Activated CD4-positive, alpha-beta T cell treated with anti-CD3 and anti-CD28 coated beads, Interleukin-2, Interleukin-4, amounts not matched to agents 100 ng/mL and 50 ng/mL, durations not matched to agents 16 hours and 8 hours (primary cell): Measurements from ENCODE around the gene SKIC8.

Source experiments
- DNase-seq: peaks from one replicate; pipeline ENCODE4 v3.0.0-alpha.2; 2020; ENCODE audit warnings: low spot score

The SKIC8 gene

GRCh38 chr15:78291698-78292097 is 7.7 kb downstream of the SKIC8 start:
- no peak for DNase-seq

DNA sequence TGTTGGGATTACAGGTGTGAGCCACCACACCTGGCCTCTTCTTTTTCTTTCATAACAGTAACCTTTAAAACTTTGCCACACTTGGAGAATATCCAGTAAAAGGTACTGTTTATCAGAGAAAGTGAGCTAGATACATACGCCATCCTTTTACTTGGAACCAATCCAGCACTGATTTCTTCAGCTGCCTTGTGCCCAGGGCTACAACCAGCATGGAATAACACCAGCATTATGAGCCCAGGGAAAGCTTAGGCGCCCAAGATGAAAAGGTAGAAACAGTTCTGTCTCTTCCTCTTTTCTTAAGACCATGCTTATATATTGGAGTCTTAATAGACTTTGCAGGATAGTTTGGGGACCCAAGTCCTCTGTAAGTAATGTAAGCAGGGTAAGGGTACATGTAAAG is 8.4 kb downstream of the SKIC8 start:
- no peak for DNase-seq

DNA sequence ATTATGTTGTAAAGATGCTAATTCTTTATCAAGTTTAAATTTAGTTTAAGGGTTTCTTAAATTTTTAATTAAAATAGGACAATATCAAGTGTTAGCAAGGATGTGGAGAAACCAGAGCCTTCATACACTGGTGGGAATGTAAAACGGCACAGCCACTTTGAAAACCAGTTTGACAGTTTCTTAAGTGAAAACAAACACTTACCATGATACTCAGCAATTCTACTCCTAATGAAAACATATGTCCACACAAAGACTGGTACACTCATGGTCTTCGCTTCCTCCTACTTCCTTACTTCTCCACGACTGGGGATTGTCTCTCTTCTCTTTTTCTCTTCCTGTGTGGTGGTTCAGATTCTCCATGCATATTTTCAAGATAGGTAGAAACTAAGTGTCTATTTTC is 9.2 kb downstream of the SKIC8 start:
- DNase-seq, result no peak

DNA sequence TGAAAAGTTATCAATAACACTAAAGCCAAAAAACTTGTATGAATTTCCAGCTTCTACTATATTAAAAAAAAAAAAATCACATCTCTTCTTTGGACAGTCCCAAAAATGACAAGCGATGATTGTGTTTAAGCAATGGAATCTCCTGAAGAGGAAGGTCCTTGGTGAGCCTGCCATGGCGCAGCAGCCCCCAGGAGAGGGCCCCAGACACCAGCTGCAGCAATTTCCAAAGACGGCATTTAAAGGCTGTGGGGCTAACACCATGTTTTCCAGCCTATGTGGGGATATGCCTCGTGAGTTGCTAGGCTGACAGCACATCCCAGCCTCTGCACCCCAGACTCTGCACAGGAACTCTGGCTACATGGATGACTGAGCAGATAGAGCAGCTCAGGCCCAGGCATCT is 14.7 kb downstream of the SKIC8 start:
- no peak for DNase-seq

DNA sequence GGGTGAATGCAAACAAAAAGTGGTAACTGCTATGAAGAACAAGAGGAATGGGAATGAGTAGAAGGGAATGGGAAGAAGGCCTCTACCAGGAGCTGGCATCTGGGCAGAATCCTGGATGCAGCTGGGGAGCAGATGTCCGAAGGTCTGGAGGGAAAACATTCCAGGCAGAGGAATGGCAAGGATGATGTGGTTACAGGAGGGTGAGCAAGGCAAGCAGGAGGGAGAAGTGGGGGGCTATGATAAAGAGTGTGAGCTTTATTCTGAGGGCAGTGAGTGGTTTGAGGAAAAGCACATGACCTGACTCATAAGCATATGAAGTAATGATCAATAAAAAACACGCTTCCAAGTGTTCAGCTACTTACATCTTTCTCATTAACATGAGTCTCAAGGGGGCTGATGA is 17.1 kb downstream of the SKIC8 start:
- no peak for DNase-seq

- DNase-seq, result no peak
Observed at GRCh38 chr15:78280319-78281072, 18.9 kb downstream of the SKIC8 start.

DNA sequence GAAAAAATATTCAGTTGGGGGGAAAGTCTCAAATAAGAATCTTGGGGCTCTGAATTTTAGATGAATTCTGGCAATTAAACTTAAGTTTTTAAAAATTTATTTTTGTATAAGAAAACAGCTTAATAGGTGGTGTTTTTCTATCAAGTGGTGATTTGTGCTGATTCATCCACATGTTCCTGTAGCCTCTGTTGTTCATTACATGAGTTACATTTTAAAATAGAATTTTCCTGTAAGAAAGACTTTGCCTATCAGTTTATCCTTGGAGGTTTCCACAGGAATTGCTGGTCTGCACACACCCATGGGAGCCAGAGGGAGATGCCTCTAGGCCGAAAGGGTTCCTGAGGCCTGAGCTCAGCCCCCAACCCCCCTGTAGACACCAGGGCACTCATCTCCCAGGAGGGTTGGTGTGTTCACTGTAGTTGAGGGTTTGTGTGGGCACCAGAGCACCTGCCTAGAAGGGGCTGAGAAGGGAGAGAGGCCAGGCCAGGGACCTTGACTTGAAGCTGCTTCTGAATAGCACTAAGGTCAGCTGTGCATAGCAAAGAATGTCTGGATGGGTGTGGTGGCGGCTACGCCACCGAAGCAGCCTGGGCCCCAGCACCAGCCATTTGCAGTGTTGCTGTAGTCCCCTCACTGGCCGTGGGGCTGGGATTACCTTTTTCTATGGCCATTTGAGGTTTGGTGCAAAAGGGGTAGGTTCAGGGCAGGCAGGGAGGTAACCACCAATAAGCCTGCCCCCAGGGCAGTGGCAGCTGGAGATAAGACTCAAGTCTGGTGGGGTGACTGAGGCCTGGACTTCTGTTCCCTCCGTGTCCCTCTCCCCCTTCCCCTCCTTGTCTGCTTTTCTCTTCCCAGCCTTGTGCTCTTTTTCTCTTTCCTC is 23.1 kb downstream of the SKIC8 start:
- no peak for DNase-seq

DNA sequence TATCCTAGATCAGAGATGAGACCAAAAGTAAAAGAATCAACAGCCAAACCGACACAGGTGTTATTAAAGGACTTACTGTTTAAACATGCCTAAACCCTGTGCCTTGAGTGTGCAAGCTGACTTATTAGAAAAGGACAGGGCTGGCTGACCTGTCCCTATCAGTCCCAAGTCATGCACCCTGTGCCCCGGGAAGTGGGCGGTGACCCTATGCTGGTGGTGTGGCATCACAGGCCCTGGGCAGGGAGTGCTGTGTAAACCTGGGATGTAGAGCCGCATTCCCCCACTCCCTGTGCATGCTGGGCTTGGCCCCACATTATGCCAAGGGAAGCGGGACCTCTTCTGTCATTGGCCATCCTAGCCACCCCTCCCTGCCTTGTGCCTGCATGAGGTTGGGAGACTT is 24.4 kb downstream of the SKIC8 start:
- DNase-seq, result no peak

DNA sequence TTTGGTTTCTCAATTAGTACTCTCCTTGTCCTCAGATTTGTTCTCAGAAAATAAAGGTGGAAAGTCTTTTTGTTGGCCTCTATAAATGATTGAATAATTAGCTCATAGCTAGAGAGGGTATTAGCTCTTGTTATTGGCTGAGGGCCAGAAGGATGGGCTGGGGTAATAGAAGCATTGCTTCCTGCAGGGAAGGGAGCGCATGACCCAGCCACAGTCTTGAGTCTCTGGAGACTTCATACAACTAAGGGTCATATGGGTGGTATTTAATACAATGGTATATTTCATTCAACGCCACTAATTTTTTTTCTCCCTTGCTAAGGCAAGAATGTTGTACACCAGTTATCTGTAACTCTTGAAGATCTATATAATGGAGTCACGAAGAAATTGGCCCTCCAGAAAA is 26.6 kb downstream of the SKIC8 start:
- DNase-seq, result no peak

DNA sequence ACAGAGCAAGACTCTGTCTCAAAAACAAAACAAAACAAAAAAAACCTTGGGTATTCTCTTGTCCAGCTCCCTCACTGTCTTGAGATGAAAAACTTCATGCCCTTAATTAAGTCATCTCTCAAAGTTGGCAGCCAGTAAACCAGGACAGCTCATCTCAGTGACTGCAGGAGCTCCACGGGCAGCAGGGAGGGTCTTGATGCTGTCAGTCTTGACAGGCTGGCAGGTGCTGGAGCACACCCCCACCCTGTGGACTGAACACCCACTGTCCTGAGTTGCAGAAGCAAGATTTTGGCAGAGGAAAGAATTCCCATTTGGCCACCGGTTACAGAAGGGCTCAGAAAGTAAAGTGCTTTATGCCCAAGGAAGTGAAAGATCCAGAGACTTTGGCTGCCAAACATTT is 27.1 kb downstream of the SKIC8 start:
- DNase-seq, result no peak

- no peak for DNase-seq
Observed at GRCh38 chr15:78266806-78267205, 32.6 kb downstream of the SKIC8 start.

- no peak for DNase-seq
Observed at GRCh38 chr15:78266229-78266628, 33.2 kb downstream of the SKIC8 start.

DNA sequence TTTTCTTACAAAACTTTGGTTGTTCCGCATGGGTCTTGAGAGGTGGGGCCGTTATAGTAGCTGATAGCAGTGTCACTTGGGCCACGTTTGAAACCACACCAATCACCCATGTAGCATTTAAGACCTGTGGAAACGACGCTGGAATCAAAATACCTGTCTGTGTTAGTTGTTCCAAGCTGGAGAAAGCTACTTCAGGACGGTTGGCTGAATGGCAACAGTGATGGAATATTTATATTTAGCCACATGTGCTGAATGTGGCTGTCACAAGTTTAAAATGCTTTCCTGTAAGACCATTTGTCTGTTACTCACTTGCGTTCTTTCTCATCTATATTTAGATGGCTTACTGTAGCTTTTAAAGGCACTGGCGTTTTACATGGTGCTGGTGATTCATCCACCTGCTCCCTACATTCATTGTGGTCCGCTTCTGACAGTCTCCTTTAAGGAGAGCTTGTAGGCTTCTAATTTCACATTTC is 33.6 kb downstream of the SKIC8 start:
- DNase-seq, result peak; percentile 30

GRCh38 chr15:78265137-78265460 is 34.3 kb downstream of the SKIC8 start:
- no peak for DNase-seq

DNA sequence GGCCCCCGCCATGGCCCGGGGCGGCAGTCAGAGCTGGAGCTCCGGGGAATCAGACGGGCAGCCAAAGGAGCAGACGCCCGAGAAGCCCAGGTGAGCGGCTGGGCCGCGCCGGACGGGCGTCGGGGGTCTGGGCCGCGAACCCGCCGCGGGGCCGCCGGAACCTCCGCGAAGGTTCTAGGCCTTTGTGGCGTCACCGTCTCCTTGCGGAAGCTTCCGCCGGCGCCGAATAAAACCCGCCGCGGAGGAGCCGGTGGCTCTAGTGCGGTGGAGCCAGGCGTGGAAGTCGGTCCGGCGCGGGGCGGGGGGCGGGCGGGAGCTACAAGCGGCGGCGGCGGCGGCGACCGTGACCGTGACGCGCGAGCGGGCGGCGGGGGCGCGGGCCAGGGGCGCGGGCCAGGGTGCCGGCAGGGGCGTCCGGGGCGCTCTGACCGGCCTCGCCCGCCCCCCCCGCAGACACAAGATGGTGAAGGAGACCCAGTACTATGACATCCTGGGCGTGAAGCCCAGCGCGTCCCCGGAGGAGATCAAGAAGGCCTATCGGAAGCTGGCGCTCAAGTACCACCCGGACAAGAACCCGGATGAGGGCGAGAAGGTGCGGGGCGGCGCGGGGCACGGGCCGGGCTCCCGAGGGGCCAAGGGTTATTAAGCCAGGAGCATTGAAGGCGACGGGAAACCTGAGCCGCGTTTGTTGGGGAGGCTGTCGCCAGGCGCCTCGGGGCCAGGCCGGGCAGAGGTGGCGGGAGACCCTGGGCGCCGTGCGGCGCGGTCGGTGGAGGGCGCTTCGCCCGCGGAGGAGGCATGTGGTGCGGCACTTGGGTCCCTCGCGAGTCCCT is 34.9 kb downstream of the SKIC8 start, which contains the start of gene DNAJA4:
TSS of gene DNAJA4 (plus strand) at position 259 of the 833 bp plus-strand sequence. CDS start at position 461, 202 bp downstream.
- peak; percentile 51 for DNase-seq

DNA sequence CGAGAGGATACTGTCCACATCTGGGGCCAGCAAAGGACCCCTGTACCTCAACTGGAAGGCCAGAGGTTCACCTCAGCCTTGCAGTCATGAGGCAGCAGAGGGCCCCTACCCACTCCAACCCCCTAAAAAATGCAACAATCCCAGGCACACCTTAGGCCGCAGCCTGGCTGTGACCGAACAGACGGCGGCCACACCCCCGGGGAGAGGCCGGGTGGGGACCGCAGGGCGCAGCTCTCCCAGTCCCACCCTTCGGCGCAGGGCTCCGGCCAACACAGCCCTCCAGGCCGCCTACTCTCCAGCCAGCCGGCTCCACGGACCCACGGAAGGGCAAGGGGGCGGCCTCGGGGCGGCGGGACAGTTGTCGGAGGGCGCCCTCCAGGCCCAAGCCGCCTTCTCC is 35.5 kb downstream of the SKIC8 start:
- DNase-seq, result no peak

DNA sequence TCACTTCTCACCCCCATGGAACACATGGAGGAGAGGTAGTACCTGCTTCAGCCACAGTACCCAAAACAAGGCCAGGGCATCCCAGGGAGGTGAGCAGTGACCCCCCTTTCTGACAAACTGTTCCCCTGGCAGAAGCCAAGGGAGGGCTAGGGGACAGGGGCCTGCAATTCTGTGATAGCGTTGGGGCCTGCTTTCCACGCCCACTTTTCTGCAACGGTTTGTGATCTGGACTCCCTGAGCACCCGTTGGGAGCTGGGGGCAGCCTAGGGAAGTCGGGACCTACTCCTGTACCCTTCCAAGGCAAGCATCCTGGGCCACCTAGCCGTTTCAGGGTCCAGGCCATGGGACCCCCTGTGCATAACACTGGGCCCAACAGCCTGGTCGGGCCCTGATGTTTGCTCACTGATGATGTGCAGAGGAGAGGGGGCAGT is 36.0 kb downstream of the SKIC8 start:
- no peak for DNase-seq

DNA sequence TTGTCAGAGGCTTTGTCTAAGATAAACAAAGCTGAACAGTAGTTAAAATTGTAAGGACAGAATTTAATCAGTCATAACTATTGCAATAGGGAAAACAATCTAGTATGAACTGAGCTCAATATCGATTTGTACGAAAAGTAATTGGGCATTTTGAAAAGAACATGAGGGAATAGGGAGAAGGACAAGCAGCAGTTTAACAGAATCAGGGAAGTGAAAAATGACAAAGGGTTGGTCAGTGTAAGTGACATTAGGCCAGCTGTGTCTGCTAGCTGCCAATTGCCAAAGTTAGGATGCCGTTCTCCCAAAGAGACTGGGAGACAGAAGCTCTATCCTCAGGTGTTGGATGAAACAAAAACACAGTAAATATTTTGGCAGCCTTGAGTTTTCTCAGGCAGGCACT is 38.3 kb downstream of the SKIC8 start:
- no peak for DNase-seq

DNA sequence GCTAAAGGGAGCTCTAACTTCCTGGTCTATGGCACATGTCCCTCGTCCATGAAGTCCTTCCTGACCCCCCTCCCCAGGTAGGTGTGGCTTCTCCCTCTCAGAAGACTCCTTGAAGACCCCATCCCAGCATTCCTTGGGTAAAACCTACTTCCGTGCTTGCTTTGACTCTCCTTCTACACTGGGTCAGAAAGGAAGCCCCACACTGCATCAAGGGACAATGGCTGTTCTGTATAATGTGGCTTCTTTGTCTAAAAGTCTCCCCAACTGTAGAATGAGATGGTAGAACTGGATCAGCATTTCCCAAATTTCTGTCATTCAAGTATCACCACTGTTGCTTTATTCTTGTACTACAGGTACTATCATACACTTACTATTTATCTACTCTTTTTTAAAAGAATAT is 38.9 kb downstream of the SKIC8 start:
- no peak for DNase-seq

DNA sequence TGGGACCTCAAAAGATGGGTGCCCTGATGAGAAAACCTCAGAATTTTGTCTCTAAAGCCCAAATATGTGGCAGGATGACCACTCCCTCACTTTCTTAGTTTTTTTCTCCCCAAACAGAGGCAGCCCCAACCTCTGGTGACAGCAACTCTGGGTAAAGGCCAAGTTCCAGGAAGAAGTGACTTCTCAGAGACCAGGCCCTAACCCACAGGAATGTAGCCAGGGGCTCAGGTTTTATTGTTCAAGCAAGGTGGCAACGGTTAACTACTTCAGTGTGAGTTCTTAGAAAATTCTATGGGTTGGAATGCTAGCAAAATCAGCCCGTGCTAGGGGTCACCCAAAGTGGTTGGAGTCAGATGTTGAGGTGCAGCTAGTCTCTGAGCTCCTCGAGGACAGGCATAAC is 40.2 kb downstream of the SKIC8 start:
- no peak for DNase-seq

DNA sequence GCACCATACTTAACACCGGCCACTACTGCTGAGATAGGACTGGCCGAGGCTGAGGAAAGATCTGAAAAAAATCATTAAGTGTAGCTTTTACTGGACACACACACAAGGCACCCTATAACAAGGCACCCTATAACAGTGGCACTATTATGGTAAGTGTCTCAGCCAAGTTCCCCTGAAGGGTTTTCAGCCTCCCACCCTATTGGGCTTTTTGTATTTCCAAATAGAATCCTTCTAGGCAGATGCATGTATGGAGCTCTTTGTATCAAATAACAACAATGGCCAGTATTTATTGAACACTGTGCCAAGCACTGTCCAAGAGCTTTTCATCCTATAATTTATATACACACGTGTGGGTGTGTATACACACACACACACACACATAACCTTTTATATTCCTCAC is 41.7 kb downstream of the SKIC8 start:
- no peak for DNase-seq

DNA sequence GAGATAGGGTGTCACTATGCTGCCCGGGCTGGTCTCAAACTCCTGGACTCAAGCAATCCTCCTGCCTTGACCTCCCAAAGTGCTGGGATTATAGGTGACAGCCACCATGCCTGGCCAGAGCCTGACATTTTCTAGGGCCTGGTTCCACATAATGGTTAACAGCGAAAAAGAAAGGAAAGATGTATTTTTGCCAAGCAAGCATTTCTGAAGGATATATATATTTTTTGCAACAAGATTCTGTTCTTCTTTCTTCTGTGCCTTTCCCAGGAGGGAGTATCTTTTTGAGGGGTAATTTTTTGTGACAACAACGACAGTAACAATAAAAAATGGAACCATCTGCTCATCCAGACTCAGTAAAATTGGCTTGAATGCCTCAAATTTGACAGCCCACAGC is 43.4 kb downstream of the SKIC8 start:
- no peak for DNase-seq
